ENCODE data around the gene CNN2. TPM values are rescaled to one million over a fixed set of nuclear protein-coding genes. Genes with fewer than 3 reads are reported as not detected.

CNN2 gene
- total and polyA plus RNA-seq, 2 experiments from 2014 or later = 115 to 247 TPM

- H2AFZ ChIP-seq = no peak overlapping the region
- no peak overlapping the region for H3K4me3 ChIP-seq
Observed at GRCh38 chr19:1050989-1051788, 24.8 kb downstream of the CNN2 start.

GRCh38 chr19:1051791-1052190 lies 25.4 kb downstream of the CNN2 start:
- TF ChIP-seq CTCF (IDR thresholded peaks at IDR 0.05; ENCODE audit: poor library complexity) = no peak
- no peak for TF ChIP-seq EZH2phosphoT487 (IDR thresholded peaks at IDR 0.05; ENCODE audit: low read depth, severe bottlenecking, unreplicated experiment)
- TF ChIP-seq EZH2 (IDR thresholded peaks at IDR 0.05; ENCODE audit: borderline replicate concordance) = no peak
- H3K79me2 ChIP-seq = no peaks in the 10 kb centered on the region
- H3K4me2 ChIP-seq = no peak overlapping the region
- no peaks in the 10 kb centered on the region for H4K20me1 ChIP-seq (ENCODE audit: insufficient read depth, poor library complexity, severe bottlenecking)
- no peaks in the 10 kb centered on the region for H3K27me3 ChIP-seq
- WGBS (ENCODE audit: low lambda C conversion rate, missing lambda C conversion rate) = 95% methylated on average over 17 of the region's 17 CpGs
- no peak overlapping the region for H3K4me3 ChIP-seq
- H3K27ac ChIP-seq = no peak overlapping the region
- H3K9me2 ChIP-seq (replicated peaks; ENCODE audit: insufficient read depth) = no peaks in the 10 kb centered on the region
- H3K4me1 ChIP-seq (ENCODE audit: insufficient read depth) = no peaks in the 10 kb centered on the region
- H3K36me3 ChIP-seq (replicated peaks; ENCODE audit: insufficient read depth, low read depth) = no peaks in the 10 kb centered on the region
- no peak for DNase-seq (ENCODE audit: low spot score)
- H2AFZ ChIP-seq = no peak overlapping the region
- H3K9me3 ChIP-seq (ENCODE audit: low read depth) = no peaks in the 10 kb centered on the region

More at GRCh38 chr19:1050989-1051788, 24.8 kb downstream of the CNN2 start:
- Histone ChIP-seq H3K4me2 (no peak overlapping the region), H3K27ac (no peak overlapping the region), H3K9me3 (ENCODE audit: low read depth) (no peaks in the 10 kb centered on the region), H3K9me2 (replicated peaks; ENCODE audit: insufficient read depth) (no peaks in the 10 kb centered on the region), H3K4me1 (ENCODE audit: insufficient read depth) (no peaks in the 10 kb centered on the region), H3K27me3 (no peaks in the 10 kb centered on the region), H4K20me1 (ENCODE audit: insufficient read depth, poor library complexity, severe bottlenecking) (no peaks in the 10 kb centered on the region), H3K36me3 (replicated peaks; ENCODE audit: insufficient read depth, low read depth) (no peaks in the 10 kb centered on the region), H3K79me2 (no peaks in the 10 kb centered on the region)
- no peak for DNase-seq (ENCODE audit: low spot score)
- TF ChIP-seq EZH2phosphoT487 (IDR thresholded peaks at IDR 0.05; ENCODE audit: low read depth, severe bottlenecking, unreplicated experiment) (no peak), CTCF (IDR thresholded peaks at IDR 0.05; ENCODE audit: poor library complexity) (no peak)
- WGBS (ENCODE audit: low lambda C conversion rate, missing lambda C conversion rate) = 93% methylated on average over 30 of the region's 31 CpGs

- no peaks in the 10 kb centered on the region for H3K9me3 ChIP-seq (ENCODE audit: low read depth)
- H4K20me1 ChIP-seq (ENCODE audit: insufficient read depth, poor library complexity, severe bottlenecking) = no peaks in the 10 kb centered on the region
- no peak overlapping the region for H2AFZ ChIP-seq
- H3K27me3 ChIP-seq = no peaks in the 10 kb centered on the region
- no peak for DNase-seq (ENCODE audit: low spot score)
- TF ChIP-seq EZH2phosphoT487 (IDR thresholded peaks at IDR 0.05; ENCODE audit: low read depth, severe bottlenecking, unreplicated experiment) (no peak), CTCF (IDR thresholded peaks at IDR 0.05; ENCODE audit: poor library complexity) (no peak), EZH2 (IDR thresholded peaks at IDR 0.05; ENCODE audit: borderline replicate concordance) (no peak)
- H3K4me1 ChIP-seq (ENCODE audit: insufficient read depth) = no peaks in the 10 kb centered on the region
- WGBS (ENCODE audit: low lambda C conversion rate, missing lambda C conversion rate) = 83% methylated on average over 1 of the region's 5 CpGs
- no peak overlapping the region for H3K4me3 ChIP-seq
- H3K36me3 ChIP-seq (replicated peaks; ENCODE audit: insufficient read depth, low read depth) = no peaks in the 10 kb centered on the region
- H3K27ac ChIP-seq = no peak overlapping the region
- no peaks in the 10 kb centered on the region for H3K79me2 ChIP-seq
- H3K9me2 ChIP-seq (replicated peaks; ENCODE audit: insufficient read depth) = no peaks in the 10 kb centered on the region
- H3K4me2 ChIP-seq = no peak overlapping the region
Observed at GRCh38 chr19:1052349-1052975, 26.1 kb downstream of the CNN2 start.
